A172 (cell line): ENCODE data around the gene ACD. TPM values are rescaled to one million over a fixed set of nuclear protein-coding genes. Genes with fewer than 3 reads are reported as not detected.
A peak's percentile ranks its signal among the peaks of the same experiment; 100 is the strongest.
"Not testable (repeated sequence)": the region's sequence is repeated elsewhere in the genome, so short reads cannot be mapped to it uniquely, and the experiment has no call there.

ENCODE experiments used
- DNase-seq: peaks from one replicate; pipeline ENCODE4 v3.0.0-alpha.2; 2015; ENCODE audit warnings: low spot score
- total RNA-seq: library from RNA; depleted of rRNA; stranded (reverse); fragments of >200 nt; shearing (Covaris generic); gene quantifications from 2 replicates; pipeline ENCODE4 v1.2.3, GENCODE V29; 2014; rRNA removed

The ACD gene
- 43.0 and 73.8 TPM in 2 replicates for total RNA-seq

DNA sequence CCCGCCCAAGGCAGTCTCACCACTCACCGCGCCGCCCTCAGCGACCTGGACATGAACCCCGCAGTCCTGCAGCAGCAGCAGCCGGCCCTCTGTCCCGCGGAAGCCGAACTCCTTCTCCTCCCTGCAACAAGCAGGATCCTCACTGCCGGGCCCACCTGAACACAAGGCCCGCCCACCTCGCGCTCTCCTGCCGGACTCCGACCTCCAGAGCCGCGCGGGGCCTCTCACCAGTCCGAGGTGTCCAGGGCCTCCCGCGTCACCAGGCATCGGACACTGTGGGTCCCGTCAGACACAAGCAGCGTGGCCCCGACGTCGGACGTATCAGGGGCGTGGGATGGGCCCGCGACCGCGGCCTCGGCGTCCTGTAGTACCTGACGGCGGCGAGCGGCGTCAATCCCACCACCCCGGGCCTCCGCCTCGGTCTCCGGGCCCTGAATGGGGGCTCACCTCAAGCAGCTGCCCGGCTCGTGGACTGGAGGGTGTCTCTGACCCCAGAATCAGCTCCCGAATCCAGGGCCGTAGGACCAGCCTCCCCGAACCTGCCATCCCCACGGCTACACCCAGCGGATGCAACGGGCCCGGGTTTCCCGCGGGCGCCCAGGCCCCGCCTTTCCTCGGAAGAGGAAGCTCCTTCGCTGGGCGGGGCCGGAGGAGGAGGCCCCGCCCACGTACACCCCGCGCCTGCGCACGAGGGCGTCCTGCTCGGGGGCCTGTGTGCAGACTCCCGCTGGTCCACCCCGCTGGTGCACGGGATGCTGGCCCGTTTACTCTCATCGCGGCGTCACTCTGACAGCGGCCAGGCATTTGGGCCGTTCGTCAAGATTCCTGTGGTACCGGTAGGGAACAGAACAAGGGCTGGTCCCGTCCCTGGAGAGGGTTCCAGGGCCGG lies at the start of gene ACD:
Gene ACD, minus strand, starts transcription at position 586 of the 889 bp plus-strand sequence. Its CDS starts 40 bp downstream, at position 546.
- peak; percentile 87 for DNase-seq

DNA sequence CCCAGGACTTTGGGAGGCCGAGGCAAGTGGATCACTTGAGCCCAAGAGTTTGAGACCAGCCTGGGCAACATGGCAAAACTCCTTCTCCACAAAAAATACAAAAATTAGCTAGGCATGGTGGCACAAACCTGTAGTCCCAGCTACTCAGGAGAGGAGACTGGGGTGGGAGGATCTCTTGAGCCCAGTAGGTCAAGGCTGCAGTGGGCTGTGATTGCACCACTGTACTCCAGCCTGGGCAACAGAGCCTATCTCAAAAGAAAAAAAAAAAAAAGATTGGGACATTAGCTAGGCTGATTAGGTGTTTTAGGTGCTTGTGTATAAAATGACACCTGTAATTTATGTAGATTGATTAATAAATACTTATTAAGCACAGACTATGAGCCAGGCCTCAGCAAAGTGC lies 49.0 kb upstream of the ACD start:
- no peak for DNase-seq

DNA sequence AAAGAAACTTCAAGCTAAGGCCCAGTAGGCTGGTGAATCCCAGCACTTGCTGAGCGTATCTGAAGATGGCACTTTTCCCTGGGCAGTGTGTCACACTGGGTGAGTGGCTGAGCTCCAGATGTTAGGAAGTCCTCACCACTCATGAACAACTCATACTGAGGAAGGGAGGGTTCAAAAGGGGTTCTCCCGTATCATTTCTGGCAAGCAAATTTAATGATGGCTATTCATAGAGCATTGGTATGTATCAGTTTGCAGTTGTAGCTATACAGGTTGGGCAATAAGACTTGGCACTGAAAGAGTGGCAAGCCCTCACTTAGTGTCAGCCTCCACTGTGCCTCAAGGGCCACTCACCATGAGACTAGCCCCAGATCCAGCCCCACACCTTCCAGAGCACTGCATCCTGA lies 48.3 kb upstream of the ACD start:
- DNase-seq = no peak

DNA sequence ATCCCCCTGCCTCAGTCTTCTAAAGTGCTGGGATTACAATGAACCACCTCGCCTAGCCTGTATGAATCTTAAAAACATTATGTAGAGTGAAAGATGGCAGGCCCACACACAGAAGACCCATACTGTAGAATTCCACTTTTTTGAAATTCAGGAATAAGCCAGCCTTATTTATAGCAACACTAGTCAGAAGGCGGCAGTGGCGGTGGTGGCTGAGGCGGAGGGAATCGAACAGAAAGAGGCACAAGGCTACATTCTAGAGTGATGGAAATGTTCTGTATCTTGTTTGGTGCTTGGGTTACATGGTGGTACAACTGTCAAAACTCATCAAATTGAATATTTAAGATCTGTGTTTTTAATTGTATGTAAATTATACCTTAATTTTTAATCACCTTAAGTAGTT lies 47.7 kb upstream of the ACD start:
- no peak for DNase-seq

DNA sequence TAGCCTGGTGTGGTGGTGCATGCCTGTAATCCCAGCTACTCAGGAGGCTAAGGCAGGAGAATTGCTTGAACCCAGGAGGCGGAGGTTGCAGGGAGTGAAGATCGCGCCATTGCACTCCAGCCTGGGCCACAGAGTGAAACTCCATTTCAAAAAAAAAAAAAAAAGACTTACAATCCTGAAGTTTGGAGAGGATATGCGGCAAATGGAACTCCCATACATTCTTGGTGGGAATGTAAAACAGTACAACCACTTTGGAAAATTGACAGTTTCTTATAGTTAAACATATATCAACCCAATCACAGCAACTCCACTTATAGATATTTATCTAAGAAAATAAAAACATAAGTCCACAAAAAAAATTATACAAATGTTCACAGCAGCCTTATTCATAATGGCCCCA lies 47.1 kb upstream of the ACD start:
- no peak for DNase-seq

DNA sequence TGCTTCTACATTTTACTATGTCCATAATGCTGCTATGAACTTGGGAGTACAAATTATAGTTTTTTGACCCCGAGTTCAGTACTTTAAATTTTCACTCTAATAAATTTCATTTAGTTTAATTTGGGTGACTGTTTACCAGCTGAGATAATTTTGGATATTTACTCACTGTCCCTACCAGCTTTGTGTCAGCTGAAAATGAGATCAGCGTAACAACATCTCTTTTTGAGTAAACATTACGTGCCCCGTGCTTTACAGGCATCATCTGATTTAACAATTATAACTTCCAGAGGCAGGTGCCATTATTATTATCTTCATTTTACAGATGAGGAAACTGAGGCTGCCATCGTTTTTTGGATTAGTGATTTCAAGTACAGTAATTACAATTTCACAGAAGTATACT lies 44.0 kb upstream of the ACD start:
- no peak for DNase-seq

DNA sequence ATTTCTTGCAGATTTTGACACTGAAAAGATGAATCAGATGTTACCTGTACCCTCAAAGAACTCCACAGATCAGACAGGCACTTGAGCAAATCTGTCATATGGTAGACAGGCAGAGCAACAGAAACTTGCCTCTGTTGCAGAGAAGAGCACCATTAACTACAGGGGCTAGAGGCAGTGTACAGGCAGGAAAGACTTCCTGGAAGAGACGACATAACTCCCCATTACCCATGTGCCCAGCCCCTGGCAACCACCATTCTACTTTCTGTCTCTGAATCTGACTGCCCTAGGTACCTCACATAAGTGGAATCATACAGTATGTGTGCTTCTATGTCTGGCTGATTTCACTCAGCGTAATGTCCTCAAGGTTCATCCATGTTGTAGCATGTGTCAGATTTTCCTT lies 43.6 kb upstream of the ACD start:
- no peak for DNase-seq

DNA sequence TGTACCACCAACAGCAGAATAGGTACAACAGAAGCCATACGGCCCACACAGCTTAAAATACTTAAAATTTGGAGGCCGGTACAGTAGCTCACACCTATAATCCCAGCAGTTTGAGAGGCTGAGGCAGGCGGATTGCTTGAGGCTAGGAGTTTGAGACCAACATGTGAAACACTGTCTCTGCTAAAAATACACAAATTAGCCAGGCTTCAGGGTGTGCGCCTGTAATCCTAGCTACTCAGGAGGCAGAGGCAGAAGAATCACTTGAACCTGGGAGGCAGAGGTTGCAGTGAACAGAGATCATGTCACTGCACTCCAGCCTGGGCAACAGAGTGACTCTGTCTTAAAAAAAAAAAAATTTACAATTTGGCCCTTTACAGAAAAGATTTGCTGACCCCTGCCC lies 42.1 kb upstream of the ACD start:
- no peak for DNase-seq

DNA sequence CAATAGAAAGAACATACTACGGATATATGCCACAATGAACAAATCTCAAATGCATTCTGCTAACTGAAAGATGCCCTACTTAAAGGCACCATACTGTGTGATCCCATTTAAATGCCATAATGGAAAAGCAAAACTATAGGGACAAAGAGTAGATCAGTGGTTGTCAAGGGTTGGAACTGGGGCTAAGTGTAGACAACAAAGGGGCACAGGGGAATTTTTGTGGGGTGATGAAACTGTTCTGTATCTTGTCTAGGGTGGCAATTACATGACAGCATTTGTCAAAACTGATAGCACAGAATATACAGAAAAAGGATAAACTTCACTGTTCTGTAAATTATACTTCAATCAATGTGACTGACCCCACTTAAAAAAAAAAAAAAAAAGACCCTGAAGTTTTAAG lies 41.4 kb upstream of the ACD start:
- DNase-seq = no peak

DNA sequence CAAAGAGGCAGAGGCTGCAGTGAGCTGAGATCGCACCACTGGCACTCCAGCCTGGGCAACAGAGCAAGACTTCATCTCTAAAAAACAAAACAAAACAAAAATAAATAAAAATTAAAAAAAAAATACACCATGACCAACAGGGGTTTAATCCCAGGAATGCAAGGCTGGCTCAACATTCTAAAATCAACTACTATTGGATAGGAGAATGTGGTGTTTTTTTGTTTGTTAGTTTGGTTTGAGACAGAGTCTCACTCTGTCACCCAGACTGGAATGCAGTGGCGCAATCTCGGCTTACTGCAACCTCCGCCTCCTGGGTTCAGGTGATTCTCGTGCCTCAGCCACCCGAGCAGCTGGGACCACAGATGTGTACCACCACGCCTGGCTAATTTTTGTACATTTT lies 39.2 kb upstream of the ACD start:
- no peak for DNase-seq

DNA sequence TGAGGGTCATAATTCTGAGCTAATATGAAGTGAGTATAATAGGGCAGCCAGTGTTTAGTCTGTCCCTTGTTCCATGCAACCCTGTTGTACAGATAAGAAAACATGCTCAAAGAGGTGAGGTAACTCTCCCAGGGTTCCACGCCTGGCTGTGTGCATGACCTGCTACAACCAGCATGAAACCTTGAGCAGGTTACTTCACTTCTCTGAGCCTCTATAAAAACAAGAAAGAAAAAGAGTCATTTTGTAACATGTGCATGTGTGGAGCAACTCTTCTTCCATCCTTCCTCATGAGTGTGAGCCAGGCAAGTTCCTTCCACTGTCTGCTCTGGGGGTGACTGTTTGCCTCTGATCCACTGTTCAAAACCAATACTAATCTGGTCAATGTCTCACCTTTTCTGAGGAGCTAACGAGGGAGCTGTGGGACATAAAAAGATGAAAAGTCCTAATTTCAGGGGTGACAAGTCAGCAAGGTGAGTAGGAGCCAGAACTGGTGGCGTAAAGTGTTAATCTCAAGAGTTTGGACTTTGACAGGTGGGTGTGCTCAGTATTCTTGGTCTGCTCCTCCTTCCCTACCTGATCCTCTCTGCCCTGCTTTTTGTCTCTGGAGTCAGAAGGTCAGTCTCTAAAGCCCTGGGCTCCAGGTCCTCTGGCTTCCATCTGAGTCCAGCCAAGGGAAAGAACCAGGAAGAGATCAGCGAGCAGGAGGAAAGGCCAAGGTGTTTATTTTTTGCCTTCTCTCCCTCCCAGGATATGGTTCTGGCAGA lies 37.5 kb upstream of the ACD start:
- no peak for DNase-seq

DNA sequence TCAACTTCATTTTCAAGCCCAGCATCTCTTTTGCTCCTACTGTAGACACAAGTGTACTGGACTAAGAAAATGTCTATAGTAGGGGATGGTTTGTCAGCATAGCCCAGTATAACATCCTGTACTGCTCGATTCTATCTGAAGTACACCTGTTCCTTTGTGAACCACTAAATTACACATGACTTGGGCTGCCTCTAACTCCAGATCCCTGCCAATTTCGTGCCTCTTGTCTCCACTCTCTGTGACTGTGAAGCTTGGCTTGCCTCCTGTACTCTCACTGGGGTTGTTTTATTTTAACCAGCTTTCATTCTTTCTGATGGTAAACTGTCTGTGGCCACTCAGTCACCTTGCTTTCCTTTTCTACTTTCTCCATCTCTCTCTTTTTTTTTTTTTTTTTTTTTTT lies 34.6 kb upstream of the ACD start:
- DNase-seq = no peak

DNA sequence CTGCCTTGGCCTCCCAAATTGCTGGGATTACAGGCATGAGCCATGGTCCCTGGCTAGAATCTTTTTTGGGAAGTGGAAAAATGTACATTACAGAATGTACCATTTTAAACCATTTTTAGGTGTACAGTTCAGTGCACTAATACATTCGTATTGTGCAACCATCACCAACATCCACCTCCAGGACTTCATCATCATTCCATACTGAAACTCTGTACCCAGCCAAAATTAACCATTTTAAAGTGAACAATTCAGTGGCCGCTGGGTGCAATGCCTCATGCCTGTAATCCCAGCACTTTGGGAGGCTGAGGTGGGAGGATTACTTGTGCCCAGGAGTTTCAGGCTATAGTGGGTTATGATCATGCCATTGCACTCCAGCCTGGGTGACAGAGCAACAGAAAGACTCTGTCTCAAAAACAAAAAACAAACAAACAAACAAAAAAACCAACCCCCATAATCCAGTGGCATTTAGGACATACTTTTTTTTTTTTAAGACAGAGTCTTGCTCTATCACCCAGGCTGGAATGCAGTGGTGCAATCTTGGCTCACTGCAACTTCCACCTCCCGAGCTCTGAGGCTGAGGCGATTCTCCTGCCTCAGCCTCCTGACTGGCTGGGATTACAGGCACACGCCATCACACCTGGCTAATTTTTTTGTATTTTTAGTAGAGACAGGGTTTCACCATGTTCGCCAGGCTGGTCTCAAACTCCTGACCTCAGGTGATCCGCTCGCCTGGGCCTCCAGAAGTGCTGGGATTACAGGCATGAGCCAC lies 33.6 kb upstream of the ACD start:
- not testable (repeated sequence) for DNase-seq

DNA sequence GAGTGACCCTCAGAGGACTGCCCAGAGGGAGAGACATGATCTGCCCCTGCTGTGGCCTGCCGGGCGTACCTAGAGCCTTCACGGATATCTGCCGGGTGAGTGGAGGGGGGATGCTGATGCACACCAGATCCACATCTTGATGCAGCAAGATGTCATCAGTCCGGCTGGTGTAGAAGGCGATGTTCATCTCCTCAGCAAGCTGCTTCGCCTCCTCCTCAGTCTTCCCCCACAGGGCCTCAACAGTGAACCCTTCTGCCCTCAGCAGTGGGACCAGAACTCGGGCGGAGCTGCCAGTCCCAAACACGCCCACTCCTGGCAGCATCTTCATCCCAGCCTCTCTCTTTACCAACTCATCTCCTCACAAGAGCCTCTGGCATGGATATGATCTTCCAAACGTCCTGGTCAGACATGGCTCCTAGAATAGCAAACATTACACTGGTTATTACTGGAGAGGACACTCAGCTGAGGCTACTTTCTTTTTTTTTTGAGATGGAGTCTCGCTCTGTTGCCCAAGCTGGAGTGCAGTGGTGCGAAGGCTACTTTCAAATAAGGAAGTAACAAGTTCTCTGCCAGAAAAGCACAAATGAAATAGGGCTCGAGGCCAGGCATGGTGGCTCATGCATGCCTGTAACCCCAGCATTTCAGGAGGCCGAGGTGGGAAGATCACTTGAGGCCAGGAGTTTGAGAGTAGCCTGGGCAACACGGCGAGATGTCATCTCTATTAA lies 25.5 kb upstream of the ACD start:
- no peak for DNase-seq

DNA sequence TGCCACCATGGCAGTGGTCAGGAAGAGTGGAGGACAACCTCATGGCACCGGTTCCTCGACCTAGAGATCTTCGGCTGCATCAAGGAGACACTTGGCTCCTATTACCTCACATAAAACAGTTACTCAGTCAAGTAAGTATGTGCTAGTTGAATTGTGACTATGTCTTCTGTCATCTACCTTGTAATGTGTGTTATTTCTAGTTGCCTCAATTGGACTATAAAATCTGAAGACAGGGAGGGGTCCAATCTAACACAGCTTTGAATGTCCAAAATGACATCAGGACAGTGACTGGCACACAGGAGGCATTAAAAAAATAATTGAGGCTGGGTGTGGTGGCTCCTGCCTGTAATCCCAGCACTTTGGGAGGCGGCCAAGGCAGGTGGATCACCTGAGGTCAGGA lies 23.7 kb upstream of the ACD start:
- DNase-seq = no peak

DNA sequence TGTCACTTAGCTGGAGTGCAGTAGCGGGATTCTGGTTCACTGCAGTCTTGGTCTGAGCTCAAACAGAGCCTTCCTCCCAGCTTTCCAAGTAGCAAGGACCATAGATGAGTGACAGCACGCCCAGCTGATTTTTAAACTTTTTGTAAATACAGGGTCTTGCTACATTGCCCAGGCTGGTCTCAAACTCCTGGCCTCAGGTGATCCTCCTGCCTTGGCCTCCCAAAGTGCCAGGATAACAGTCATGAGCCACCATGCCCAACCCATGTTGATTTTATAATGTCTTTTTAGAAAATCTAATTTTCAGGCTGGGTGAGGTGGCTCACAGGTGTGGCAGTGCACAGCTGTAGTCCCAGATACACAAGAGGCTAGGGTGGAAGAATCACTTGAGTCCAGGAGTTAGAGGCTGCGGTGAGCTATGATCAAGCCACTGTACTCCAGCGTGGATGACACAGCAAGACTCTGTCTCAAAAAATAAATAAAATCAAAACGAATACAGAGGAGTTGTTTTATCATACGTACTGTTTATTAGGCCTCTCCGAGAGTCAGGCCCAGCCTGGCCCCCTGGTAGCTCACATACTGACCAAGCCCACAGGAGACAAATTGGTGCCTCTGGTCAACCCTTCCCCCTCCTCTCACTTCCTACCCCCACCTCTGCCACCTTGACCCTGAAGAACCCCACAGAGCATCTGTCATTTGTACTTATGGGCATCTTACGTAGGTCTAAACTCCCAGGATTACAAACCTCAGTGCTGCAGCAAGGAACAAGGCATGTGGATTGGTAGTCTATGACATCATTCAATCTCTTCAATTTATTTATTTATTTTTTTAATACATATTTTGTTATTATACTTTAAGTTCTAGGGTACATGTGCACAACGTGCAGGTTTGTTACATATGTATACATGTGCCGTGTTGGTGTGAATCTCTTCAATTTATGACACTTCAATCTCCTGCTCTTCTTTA lies 20.2 kb upstream of the ACD start:
- DNase-seq = no peak

DNA sequence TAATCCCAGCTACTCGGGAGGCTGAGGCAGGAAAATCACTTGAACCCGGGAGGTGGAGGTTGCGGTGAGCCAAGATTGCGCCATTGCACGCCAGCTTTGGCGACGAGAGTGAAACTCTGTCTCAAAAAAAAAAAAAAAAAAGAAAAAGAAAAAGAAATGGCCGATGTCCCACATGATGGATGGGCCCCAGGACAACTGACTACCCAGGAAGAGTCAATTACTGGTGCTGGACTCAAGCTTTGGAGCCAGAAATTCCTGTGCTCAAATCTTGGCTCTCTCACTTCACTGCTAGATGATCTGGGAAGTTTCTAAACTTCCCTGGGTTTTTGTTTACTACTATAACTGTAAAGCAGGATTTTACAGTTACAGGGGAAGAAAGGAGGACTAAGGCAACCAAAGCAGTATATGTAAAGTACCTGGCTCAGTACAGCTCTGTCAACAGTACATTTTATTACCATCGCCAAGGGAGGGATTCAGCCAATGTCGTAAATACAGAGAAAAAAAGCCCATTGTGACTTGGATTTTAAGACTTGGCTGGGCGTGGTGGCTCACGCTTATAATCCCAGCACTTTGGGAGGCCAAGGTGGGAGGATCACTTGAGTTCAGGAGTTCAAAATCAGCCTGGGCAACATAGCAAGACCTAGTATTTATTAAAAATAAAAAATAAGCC lies 18.4 kb upstream of the ACD start:
- DNase-seq = no peak

DNA sequence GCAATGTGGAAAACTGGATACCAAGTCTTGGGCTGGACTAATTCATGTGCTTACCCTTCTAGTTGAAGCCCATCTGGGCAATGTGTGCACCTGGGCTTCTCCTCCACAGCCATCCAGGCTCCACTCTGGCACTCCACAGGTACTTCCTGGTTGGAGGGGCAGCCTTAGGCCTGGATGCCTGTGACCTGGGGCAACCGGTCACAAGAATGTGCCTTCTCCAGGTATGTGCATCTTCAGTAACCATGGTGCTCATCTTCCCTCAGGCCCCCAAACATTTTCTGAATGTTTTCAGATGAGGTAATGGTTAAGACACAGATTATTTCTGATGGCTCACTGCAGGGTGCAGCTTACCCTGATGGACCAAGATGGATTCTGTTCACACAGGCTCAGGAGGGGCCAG lies 17.7 kb upstream of the ACD start:
- no peak for DNase-seq

DNA sequence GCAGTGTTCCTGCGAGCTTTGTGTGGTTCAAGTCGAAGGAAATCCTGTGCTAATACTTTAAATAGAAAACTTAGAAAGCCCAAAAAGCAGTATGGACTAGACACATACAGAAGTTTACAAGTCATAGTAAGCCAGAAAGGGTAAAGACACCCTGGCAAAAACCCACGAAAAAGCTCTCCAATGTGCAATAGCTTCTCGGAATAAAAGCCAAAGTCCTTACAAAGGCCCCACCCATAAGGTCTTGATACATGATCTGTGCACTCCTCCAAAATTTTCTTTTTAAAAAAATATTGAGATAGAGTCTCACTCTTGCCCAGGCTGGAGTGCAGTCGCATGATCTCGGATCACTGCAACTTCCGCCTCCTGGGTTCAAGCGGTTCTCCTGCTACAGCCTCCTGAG lies 16.9 kb upstream of the ACD start:
- no peak for DNase-seq

DNA sequence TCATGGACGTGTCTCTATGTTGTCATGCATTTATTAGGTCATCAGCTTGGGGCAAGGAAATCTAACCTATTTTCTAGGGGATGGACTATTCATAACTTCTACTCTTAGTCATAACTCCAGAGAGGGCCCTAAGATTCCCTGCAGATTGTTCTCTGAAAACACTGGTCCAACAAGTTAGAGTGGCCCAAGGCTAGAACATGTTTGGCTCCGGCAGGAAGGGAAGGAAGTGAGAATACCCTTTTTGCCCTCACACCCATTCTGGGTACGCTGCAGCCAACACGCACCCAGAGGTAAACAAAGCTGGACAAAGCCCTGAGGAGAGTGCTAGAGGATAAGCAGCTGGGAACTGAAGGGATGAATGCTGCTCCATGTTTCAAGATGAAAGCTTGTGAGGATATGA lies 16.5 kb upstream of the ACD start:
- DNase-seq = no peak
